ENCODE data around the gene WRAP73.

- TF ChIP-seq POLR2A (IDR thresholded peaks at IDR 0.05; ENCODE audit: low read depth, low read length) (no peak), TAF1 (IDR thresholded peaks at IDR 0.05; ENCODE audit: borderline replicate concordance, low read depth, low read length) (no peak), POLR2AphosphoS5 (IDR thresholded peaks at IDR 0.05; ENCODE audit: low read depth, low read length) (no peak)
Observed at GRCh38 chr1:3681231-3681897, 31.5 kb upstream of the WRAP73 start.
